K562 (cell line): ENCODE measurements around the gene SPEG. TPM values are rescaled to one million over a fixed set of nuclear protein-coding genes. Genes with fewer than 3 reads are reported as not detected.

Source experiments
- ATAC-seq: fragments of 200-7000 bp; cut with Tn5 transposase; 3 replicates; pipeline ENCODE4 v1.9.1; 2020; ENCODE audit warnings: moderate library complexity
- BruUV-seq: library from RNA; stranded (reverse); fragments of 400-500 nt; replicated peaks from 2 replicates; lab custom pipeline; 2021; lab: Mats Ljungman, UMichigan
- CTCF ChIA-PET: fragments of 300-600 bp; formaldehyde crosslinking; extraction: SDS; loops from one replicate; lab custom pipeline; 2021; ENCODE audit warnings: low intra/inter-chr PET ratio; lab: Yijun Ruan, JAX
- POLR2A ChIA-PET: fragments of 300-600, 350-650 bp; sonication (Branson Sonifier 250); formaldehyde crosslinking; extraction: SDS; loops from one replicate; lab custom pipeline; 2021; ENCODE audit warnings: antibody characterized with exemption, inconsistent platforms; lab: Yijun Ruan, JAX
- DNase-seq, 4 experiments: peaks; one replicate each; pipeline versions ENCODE4 v3.0.0 to v3.0.0-alpha.2; 2011 to 2018; ENCODE audit warnings: low spot score in 3 of 4, mixed read lengths in 3 of 4; ENCODE audit errors: extremely low read depth in 1 of 4
- FAIRE-seq: peaks from 2 replicates; lab custom pipeline; 2011; peaks lifted over from hg19 to GRCh38; lab: Jason Lieb, UNC
- H2AFZ ChIP-seq: 2 replicates; pipeline ENCODE4 v1.6.0; 2011; ENCODE audit warnings: low read depth, low read length, control low read depth, inconsistent platforms
- H3K27ac ChIP-seq: fragments of 200-600 bp; 3 replicates; pipeline ENCODE4 v1.8.0; 2011; ENCODE audit warnings: low read depth, mild to moderate bottlenecking, control low read depth, inconsistent platforms, low read length, moderate library complexity, mixed read lengths; ENCODE audit errors: extremely low read depth
- H3K27me3 ChIP-seq, 2 experiments: fragments of 300-600 bp in 1 of 2; 2 replicates in 1 of 2; 3 replicates in 1 of 2; pipeline versions ENCODE4 v1.6.0 to v1.8.0; 2011; ENCODE audit warnings: inconsistent platforms in 2 of 2, low read length in 2 of 2, mild to moderate bottlenecking in 1 of 2, mixed read lengths in 1 of 2, moderate library complexity in 1 of 2; ENCODE audit not compliant: control insufficient read depth in 2 of 2, insufficient read depth in 2 of 2
- H3K36me3 ChIP-seq: fragments of 300-600 bp; 3 replicates; pipeline ENCODE4 v1.8.0; 2011; ENCODE audit warnings: mild to moderate bottlenecking, low read length, inconsistent platforms; ENCODE audit not compliant: control insufficient read depth, insufficient read depth
- H3K4me1 ChIP-seq, 2 experiments: fragments of 200-600 bp in 1 of 2; replicated peaks in 1 of 2; 2 replicates in 1 of 2; 3 replicates in 1 of 2; pipeline versions ENCODE4 v1.5.1 to v1.8.0; 2011; ENCODE audit warnings: inconsistent platforms in 2 of 2, low read length in 2 of 2, mild to moderate bottlenecking in 1 of 2, mixed read lengths in 1 of 2, moderate library complexity in 1 of 2; ENCODE audit not compliant: control insufficient read depth in 2 of 2, insufficient read depth in 2 of 2
- H3K4me2 ChIP-seq: 2 replicates; pipeline ENCODE4 v1.6.1; 2011; ENCODE audit warnings: low read length, control low read depth, inconsistent platforms, mixed read lengths; ENCODE audit not compliant: insufficient read depth
- H3K4me3 ChIP-seq: fragments of 200-600 bp; sonication (generic), shearing (Covaris generic); 2 replicates; pipeline ENCODE4 v1.5.1; 2016; ENCODE audit warnings: control low read depth, inconsistent platforms
- H3K79me2 ChIP-seq: fragments of 200-600 bp; 3 replicates; pipeline ENCODE4 v1.8.0; 2011; ENCODE audit warnings: low read length, inconsistent platforms; ENCODE audit not compliant: control insufficient read depth, insufficient read depth
- H3K9ac ChIP-seq, 2 experiments: 2 replicates each; pipeline versions ENCODE4 v1.6.0 to v1.6.1; 2011; ENCODE audit warnings: low read depth in 2 of 2, low read length in 2 of 2, control low read depth in 1 of 2, inconsistent platforms in 1 of 2, mild to moderate bottlenecking in 1 of 2, mixed read lengths in 1 of 2; ENCODE audit not compliant: insufficient read depth in 1 of 2
- H3K9me1 ChIP-seq: one replicate; pipeline ENCODE4 v1.6.0; 2011; ENCODE audit warnings: inconsistent platforms, mild to moderate bottlenecking, low read length, moderate library complexity; ENCODE audit not compliant: control insufficient read depth, insufficient read depth
- H3K9me3 ChIP-seq: replicated peaks from 2 replicates; pipeline ENCODE4 v1.5.1; 2011; ENCODE audit warnings: low read depth, low read length, inconsistent platforms; ENCODE audit not compliant: control insufficient read depth, insufficient read depth
- H4K20me1 ChIP-seq: replicated peaks from 2 replicates; pipeline ENCODE4 v1.6.1; 2011; ENCODE audit warnings: low read length, inconsistent platforms, mixed read lengths; ENCODE audit not compliant: control insufficient read depth, insufficient read depth
- BCOR ChIP-seq: fragments of 450-650 bp; IDR thresholded peaks from 2 replicates; pipeline ENCODE4 v1.6.1; 2016
- ETV1 ChIP-seq: fragments of 450-650 bp; conservative IDR thresholded peaks from 2 replicates; pipeline ENCODE4 v1.6.1; 2016; ENCODE audit warnings: missing genetic modification characterization, control low read depth, low read depth, missing compliant biosample characterization
- KDM5B ChIP-seq: fragments of 200-600 bp; sonication (generic); IDR thresholded peaks from 2 replicates; pipeline ENCODE4 v1.6.1; 2012; ENCODE audit warnings: low read depth, mild to moderate bottlenecking, moderate library complexity, low read length, control low read depth, inconsistent platforms; ENCODE audit not compliant: insufficient replicate concordance
- KLF6 ChIP-seq: fragments of 250-450 bp; sonication (Bioruptor Pico); IDR thresholded peaks from 2 replicates; pipeline ENCODE4 v1.4.0; 2020; ENCODE audit warnings: mild to moderate bottlenecking, moderate library complexity, borderline replicate concordance
- LCOR ChIP-seq: sonication (generic); formaldehyde crosslinking; IDR thresholded peaks from 2 replicates; pipeline ENCODE4 v1.8.0; 2022; ENCODE audit warnings: mild to moderate bottlenecking, missing genetic modification reagents
- MCM3 ChIP-seq: fragments of 450-650 bp; IDR thresholded peaks from 2 replicates; pipeline ENCODE4 v1.6.1; 2016
- TOE1 ChIP-seq, 2 experiments: fragments of 450-650 bp in 1 of 2; sonication (generic) in 1 of 2; formaldehyde crosslinking in 1 of 2; IDR thresholded peaks; 2 replicates each; pipeline versions ENCODE4 v1.7.1 to v1.8.0; 2016 to 2022; ENCODE audit warnings: borderline replicate concordance in 2 of 2, mild to moderate bottlenecking in 2 of 2, antibody characterized with exemption in 1 of 2, inconsistent platforms in 1 of 2, low read depth in 1 of 2, missing genetic modification reagents in 1 of 2, moderate library complexity in 1 of 2
- ZNF212 ChIP-seq: fragments of 450-650 bp; formaldehyde crosslinking; IDR thresholded peaks from 2 replicates; pipeline ENCODE4 v1.4.0; 2020; ENCODE audit warnings: mild to moderate bottlenecking
- ZNF41 ChIP-seq: fragments of 250-450 bp; sonication (Bioruptor Pico); conservative IDR thresholded peaks from 2 replicates; pipeline ENCODE4 v1.4.0; 2020; ENCODE audit warnings: mild to moderate bottlenecking
- WGBS: fragments of 100-300 bp; shearing (Covaris generic); methylation state at CpG from one replicate; pipeline ENCODE4 v1.1.6; 2016; ENCODE audit warnings: low coverage, mixed read lengths; ENCODE audit not compliant: insufficient coverage; ENCODE audit errors: missing lambda C conversion rate; 5-methylcytosine and 5-hydroxymethylcytosine counted together
- in situ Hi-C: fragments of 300-500 bp; cut with MboI; formaldehyde crosslinking; loops from 4 replicates; pipeline ENCODE4 v1.15.0; 2018; ENCODE audit warnings: inconsistent platforms, mixed read lengths
- intact Hi-C: fragments of 100-400 bp; cut with micrococcal nuclease; formaldehyde crosslinking; loops from 2 replicates; pipeline ENCODE4 v1.14.2; 2022
- polyA plus RNA-seq, 8 experiments: library from polyadenylated mRNA; depleted of rRNA in 4 of 8; stranded (reverse) in 5 of 8; unstranded in 3 of 8; fragments of >200 nt; fragmentation: Nextera tagmentation in 2 of 8; fragmentation: Illumina TruSeq in 1 of 8; extraction: Ambion mirVana in 2 of 8; extraction: Trizol in 1 of 8; gene quantifications; 2 replicates each; pipeline versions ENCODE4 v1.2.1 to v1.2.3, GENCODE V29; 2011 to 2014; ENCODE audit warnings: inconsistent platforms in 1 of 8, missing spikeins in 1 of 8
- total RNA-seq, 7 experiments: library from RNA; depleted of rRNA in 6 of 7; stranded (reverse); fragments of >200 nt in 6 of 7; fragmentation: Illumina TruSeq in 2 of 7; extraction: Trizol in 2 of 7; gene quantifications; 2 replicates each; pipeline versions ENCODE4 v1.2.1 to v1.2.3, GENCODE V29; 2011 to 2021; ENCODE audit warnings: low replicate concordance in 1 of 7
- TF ChIP-seq, protein P1 (sequence below): sonication (generic); formaldehyde crosslinking; IDR thresholded peaks from 2 replicates; pipeline ENCODE4 v1.8.1; 2023; ENCODE audit warnings: mild to moderate bottlenecking, missing genetic modification reagents
- TF ChIP-seq, protein P2 (sequence below): sonication (generic); formaldehyde crosslinking; IDR thresholded peaks from 2 replicates; pipeline ENCODE4 v1.8.0; 2022; ENCODE audit warnings: missing genetic modification reagents, mild to moderate bottlenecking, borderline replicate concordance
- TF ChIP-seq, protein P3 (sequence below): fragments of 250-450 bp; sonication (Bioruptor Pico); IDR thresholded peaks from 2 replicates; pipeline ENCODE4 v1.4.0; 2020; ENCODE audit warnings: mild to moderate bottlenecking, moderate library complexity

SPEG gene
- total and polyA plus RNA-seq, 9 of the 15 experiments (the other 6 are each of a cell fraction or from before 2014, with no cell fraction given) = 0.49 to 8.7 (median 3.0) TPM

DNA sequence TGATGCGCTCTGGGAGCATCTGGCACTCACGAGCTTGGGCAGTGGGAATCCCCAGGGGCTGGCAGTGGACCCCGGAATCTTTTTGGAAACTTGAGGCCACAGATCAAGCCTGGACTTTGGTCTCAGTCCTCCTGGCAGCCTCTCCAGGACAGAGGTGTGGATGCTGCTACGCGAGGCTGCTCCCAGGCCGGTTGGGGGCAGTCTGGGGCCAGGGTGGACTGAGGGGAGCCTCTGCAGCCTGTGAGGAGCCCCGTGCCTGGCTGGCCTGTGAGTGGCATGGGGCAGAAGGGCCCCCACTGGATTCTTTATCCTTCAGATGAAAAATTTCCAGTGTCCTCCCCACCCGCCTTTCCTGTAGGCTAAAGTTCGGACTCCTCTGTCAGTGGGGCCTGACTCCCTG lies 29.2 kb upstream of the SPEG start (continued):
- no peak for TF ChIP-seq KLF6 (CRISPR knock-in tag)

DNA sequence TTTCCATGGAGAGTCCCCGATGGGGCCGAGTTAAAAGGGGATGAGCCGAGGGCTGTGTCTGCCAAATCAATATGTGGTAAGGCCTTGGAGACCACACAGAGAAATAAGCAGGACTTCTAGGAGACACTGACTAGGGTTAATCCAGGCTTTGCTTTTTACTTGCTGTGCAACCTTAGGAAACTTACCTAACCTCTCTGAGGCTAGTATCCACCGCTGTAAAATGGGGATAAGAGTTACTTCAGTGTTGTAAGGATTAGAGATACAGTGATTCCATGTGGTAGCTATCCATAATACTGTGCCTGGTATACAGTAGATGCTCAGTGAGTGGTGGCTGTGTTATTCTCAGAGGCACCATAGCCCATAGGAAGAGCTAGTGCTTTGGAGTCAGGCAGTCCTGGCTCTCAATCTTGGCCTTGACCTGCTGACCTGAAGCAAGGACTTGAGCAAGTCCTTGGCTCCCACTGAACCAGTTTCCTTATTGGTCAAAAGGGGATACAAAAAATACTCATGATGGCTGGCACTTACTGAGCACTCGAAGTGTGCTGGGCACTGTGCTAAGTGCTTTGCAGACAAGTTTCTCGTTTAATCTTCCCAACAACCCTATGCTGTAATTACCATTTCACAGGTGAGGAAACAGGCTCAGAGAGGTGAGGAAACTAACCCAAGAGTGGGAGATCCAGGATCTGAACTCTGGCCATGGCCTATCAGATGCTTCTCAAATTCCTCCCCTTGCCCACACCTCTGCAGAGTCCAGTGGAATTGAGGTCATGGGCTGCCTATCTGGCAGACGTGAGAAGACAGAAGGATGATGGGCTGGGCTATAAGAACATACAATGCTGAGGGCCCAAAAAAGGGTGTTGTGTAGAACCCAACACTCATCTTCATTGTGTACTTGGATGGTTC lies 28.4 kb upstream of the SPEG start:
- Histone ChIP-seq H3K27ac (peak overlapping the region; percentile 31; the same call in 1 of the 3 replicates), H3K9ac (peak overlapping the region in 1 of 2 experiments; percentile 27; a peak in 1 of 4 replicates), H4K20me1 (no peaks in the 10 kb centered on the region), H3K9me3 (no peaks in the 10 kb centered on the region), H3K79me2 (no peaks in the 10 kb centered on the region), H3K36me3 (no peaks in the 10 kb centered on the region), H3K27me3 (no peaks in the 10 kb centered on the region), H2AFZ (peak overlapping the region; percentile 62; the same call in 1 of the 2 replicates), H3K4me3 (no peak overlapping the region), H3K4me2 (no peak overlapping the region; the same call in 1 of the 2 replicates), H3K4me1 (peaks cover 17 to 18% of the 10 kb centered on the region in 2 experiments), H3K9me1 (no peaks in the 10 kb centered on the region)
- peak; percentile 16 for ATAC-seq
- DNase-seq = no peak
- ChIA-PET POLR2A (interaction anchor here (0.7 kb wide), 1 partner anchor 9 kb away, joined by 3 read pairs; no protein-coding TSS in a partner anchor), CTCF (interaction anchor here (1.0 kb wide), 1 partner anchor 27 kb away, joined by 4 read pairs; no protein-coding TSS in a partner anchor)
- 68% methylated on average over 7 of the region's 7 CpGs for WGBS
- FAIRE-seq = peak; percentile 80
- intact Hi-C loops (no loop called here), in situ Hi-C loops (loop anchor here (5.0 kb wide), 1 partner anchor 126 kb away; no protein-coding TSS in a partner anchor)
- no TSS peak for BruUV-seq
- TF ChIP-seq KDM5B (no peak), LCOR (CRISPR knock-in tag) (0 out of 2 replicates have a peak, but pooled peaks have one; percentile 26), MCM3 (no peak), ZNF212 (CRISPR knock-in tag) (no peak), ETV1 (tag) (no peak), ZNF41 (CRISPR knock-in tag) (no peak), BCOR (peak; percentile 88), TOE1 (IDR thresholded peaks at IDR 0.05; ENCODE audit: borderline replicate concordance) (no peak), TOE1 (CRISPR knock-in tag; IDR thresholded peaks at IDR 0.05; ENCODE audit: borderline replicate concordance, low read depth) (no peak)
- TF ChIP-seq, protein P1, sequence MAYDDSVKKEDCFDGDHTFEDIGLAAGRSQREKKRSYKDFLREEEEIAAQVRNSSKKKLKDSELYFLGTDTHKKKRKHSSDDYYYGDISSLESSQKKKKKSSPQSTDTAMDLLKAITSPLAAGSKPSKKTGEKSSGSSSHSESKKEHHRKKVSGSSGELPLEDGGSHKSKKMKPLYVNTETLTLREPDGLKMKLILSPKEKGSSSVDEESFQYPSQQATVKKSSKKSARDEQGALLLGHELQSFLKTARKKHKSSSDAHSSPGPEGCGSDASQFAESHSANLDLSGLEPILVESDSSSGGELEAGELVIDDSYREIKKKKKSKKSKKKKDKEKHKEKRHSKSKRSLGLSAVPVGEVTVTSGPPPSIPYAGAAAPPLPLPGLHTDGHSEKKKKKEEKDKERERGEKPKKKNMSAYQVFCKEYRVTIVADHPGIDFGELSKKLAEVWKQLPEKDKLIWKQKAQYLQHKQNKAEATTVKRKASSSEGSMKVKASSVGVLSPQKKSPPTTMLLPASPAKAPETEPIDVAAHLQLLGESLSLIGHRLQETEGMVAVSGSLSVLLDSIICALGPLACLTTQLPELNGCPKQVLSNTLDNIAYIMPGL (CRISPR knock-in tag) = no peak
- TF ChIP-seq, protein P2, sequence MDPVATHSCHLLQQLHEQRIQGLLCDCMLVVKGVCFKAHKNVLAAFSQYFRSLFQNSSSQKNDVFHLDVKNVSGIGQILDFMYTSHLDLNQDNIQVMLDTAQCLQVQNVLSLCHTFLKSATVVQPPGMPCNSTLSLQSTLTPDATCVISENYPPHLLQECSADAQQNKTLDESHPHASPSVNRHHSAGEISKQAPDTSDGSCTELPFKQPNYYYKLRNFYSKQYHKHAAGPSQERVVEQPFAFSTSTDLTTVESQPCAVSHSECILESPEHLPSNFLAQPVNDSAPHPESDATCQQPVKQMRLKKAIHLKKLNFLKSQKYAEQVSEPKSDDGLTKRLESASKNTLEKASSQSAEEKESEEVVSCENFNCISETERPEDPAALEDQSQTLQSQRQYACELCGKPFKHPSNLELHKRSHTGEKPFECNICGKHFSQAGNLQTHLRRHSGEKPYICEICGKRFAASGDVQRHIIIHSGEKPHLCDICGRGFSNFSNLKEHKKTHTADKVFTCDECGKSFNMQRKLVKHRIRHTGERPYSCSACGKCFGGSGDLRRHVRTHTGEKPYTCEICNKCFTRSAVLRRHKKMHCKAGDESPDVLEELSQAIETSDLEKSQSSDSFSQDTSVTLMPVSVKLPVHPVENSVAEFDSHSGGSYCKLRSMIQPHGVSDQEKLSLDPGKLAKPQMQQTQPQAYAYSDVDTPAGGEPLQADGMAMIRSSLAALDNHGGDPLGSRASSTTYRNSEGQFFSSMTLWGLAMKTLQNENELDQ (CRISPR knock-in tag) = no peak
- TF ChIP-seq, protein P3, sequence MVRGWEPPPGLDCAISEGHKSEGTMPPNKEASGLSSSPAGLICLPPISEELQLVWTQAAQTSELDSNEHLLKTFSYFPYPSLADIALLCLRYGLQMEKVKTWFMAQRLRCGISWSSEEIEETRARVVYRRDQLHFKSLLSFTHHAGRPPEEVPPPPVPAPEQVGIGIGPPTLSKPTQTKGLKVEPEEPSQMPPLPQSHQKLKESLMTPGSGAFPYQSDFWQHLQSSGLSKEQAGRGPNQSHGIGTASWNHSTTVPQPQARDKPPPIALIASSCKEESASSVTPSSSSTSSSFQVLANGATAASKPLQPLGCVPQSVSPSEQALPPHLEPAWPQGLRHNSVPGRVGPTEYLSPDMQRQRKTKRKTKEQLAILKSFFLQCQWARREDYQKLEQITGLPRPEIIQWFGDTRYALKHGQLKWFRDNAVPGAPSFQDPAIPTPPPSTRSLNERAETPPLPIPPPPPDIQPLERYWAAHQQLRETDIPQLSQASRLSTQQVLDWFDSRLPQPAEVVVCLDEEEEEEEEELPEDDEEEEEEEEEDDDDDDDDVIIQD (CRISPR knock-in tag) = no peak
